Activated T-cell treated with anti-CD3 and anti-CD28 coated beads, Interleukin-2, amount 50 U/mL, for 4 hours (primary cell): ENCODE data around the gene PPP6R1. TPM values are rescaled to one million over a fixed set of nuclear protein-coding genes. Genes with fewer than 3 reads are reported as not detected.

Experiments
- ATAC-seq, 2 donors: fragments of 200-7000 bp; cut with Tn5 transposase; one replicate each; pipeline ENCODE4 v1.10.0; 2021
- DNase-seq: peaks from one replicate; pipeline ENCODE4 v3.0.0-alpha.2; 2020
- H3K27me3 Mint-ChIP-seq: one replicate; pipeline ENCODE4 v1.8.0; 2021; ENCODE audit warnings: low read depth, mixed read lengths
- H3K36me3 Mint-ChIP-seq: one replicate; pipeline ENCODE4 v1.8.0; 2022; ENCODE audit warnings: mixed read lengths; ENCODE audit not compliant: insufficient read depth
- H3K4me1 Mint-ChIP-seq: one replicate; pipeline ENCODE4 v1.8.0; 2021; ENCODE audit warnings: low read depth, mixed read lengths
- H3K4me3 Mint-ChIP-seq: one replicate; pipeline ENCODE4 v1.8.0; 2021; ENCODE audit warnings: mild to moderate bottlenecking, moderate library complexity, mixed read lengths
- H3K9me3 Mint-ChIP-seq: one replicate; pipeline ENCODE4 v1.8.0; 2021; ENCODE audit warnings: mixed read lengths
- total RNA-seq, 3 donors: library from RNA; stranded (reverse); gene quantifications; one replicate each; pipeline ENCODE4 v1.2.1, GENCODE V29; 2021

Gene PPP6R1
- total RNA-seq, 3 donors from 2014 or later: 256 to 326 (median 285) TPM

DNA sequence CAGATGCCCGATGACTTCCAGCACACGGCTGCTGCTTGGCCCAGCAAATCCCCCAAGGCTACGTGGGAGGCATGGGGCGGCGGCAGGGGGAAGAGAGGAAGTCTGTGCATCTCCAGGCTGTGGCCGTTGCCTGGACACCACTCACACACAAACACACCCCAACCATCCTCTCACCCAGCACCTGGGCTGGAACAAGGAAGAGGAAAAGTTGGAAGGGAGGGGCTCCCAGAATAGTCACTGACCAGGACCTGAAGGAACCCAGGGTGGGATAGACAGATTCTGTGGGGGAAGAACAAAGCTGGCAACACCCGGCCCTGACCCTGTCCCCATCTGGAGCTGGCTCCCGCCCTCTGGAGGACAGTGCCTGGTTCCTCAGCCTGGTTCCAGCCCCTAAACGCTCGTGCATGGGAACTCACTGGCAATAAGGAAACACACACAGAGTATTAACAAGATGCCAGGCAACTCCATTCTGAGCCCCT, 11.2 kb downstream of the PPP6R1 start:
- no peak overlapping the region for H3K4me3 Mint-ChIP-seq
- DNase-seq (no peak), ATAC-seq (no peak)
- no peaks in the 10 kb centered on the region for H3K27me3 Mint-ChIP-seq
- H3K4me1 Mint-ChIP-seq: peaks cover 42% of the 10 kb centered on the region
- H3K36me3 Mint-ChIP-seq: peaks cover 9% of the 10 kb centered on the region
- no peaks in the 10 kb centered on the region for H3K9me3 Mint-ChIP-seq

DNA sequence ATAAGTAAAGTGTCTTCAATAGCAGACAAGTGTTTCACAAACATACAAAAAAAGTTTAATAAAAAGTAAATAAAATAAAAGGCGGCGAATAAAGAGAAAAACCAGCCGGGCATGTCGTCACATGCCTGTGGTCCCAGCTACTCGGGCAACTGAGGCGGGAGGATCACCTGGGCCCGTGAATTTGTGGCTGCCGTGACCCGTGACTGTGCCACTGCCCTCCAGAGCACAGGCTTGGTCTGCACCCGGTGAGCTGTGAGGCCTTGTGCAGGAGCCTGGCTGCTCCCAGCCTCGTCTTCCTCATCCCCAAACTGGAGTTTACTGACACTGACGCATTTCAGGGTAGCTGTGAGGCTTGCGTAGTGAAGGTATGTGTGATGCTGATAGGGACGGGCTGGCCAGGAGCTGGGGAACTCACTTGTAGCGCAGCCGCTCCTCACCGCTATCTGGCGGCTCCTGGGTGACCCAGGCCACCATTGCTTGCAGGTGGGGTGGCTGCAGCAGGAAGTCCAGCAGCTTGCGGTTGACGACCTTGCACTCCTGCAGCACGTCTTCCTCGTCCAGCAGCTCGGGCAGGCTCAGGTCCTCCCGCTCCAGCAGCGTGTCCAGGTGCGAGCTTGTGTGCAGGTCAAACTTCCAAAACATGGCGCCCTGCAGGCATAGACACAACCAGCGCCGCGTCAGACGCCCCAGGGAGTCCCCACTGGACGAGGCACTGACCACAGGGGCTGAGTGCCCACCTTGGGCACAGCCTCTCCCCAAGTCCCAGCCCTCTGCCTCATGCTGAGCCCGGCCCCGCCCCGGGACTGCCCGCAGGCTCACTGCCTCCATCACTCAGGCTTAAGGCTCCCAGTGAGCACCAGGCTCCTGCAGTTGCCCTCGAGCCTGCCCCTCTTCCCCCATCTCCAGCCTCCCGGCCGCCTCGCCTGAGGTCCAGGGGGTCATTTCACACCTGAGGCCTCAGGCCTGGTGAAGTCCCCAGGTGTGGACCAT, 12.1 kb downstream of the PPP6R1 start:
- Mint-ChIP-seq H3K27me3 (no peaks in the 10 kb centered on the region), H3K4me3 (no peak overlapping the region), H3K36me3 (peaks cover 9% of the 10 kb centered on the region), H3K9me3 (no peaks in the 10 kb centered on the region), H3K4me1 (peaks cover 34% of the 10 kb centered on the region)
- DNase-seq (no peak), ATAC-seq (no peak)

DNA sequence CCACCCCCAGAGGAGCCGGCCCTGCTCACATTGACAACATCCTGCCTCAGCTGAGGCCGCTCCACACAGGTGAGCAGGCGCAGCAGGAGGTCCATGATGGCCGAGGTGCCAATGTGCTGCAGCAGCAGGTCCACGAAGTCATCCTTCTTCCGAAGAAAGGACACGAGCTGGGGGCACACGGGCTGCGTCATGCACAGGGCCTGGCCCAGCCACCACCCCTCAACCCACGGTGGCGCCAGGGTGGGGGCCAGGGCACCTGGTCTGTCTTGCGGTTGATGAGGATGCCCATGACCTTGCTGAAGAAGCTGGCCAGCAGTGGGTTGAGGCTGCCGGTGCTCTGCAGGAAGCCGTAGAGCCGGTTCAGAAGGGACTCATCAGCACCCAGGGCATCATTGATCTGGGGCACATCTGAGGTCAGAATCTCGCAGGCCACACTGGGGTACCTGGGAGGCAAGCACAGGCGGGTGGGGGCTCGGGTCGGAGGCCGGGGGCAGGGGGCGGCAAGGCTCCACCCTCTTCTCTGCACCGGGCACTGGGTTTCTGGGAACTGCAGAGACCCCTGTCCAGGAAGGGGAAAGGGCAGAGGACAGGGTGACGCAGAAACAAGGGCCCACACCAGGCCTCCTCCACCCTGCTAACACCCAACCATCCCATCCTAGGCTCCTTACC, 13.4 kb downstream of the PPP6R1 start:
- peaks cover 20% of the 10 kb centered on the region for H3K4me1 Mint-ChIP-seq
- ATAC-seq (no peak), DNase-seq (no peak)
- H3K9me3 Mint-ChIP-seq: no peaks in the 10 kb centered on the region
- H3K36me3 Mint-ChIP-seq: peaks cover 8% of the 10 kb centered on the region
- H3K27me3 Mint-ChIP-seq: no peaks in the 10 kb centered on the region
- H3K4me3 Mint-ChIP-seq: no peak overlapping the region

DNA sequence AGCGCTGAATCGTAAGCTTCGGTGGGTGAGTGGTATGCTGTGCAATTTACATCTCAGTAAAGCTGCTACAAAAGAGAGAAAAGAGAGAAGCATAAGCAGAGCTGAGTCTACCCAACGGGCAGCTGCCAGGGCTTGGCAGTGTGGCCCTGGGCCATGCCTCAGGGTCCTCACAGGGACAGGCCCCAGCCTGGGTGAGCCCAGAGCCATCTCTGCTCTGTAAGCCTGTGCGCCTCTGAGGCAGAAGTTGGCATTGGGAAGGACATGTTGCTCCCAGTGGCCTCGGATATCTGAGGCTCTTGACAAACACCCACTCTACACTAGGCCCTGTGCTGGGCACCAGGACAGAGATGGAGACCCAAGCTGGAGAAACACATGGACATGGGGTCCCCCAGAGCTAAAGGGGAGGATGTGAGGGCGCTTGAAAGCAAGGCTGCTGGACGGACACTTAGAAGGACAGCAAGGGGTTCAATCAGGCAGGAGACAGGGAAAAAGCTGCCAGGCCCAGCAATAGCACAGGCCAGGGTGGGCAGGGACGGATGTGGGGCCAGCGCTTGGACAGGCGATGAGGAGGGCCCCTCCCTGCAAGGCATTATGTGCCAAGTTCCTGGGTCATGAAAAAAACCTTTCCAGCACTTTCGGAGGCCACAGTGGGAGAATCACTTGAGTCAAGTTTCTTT, 14.7 kb downstream of the PPP6R1 start:
- Mint-ChIP-seq H3K4me1 (peaks cover 19% of the 10 kb centered on the region), H3K36me3 (peaks cover 9% of the 10 kb centered on the region), H3K27me3 (no peaks in the 10 kb centered on the region), H3K4me3 (no peak overlapping the region), H3K9me3 (no peaks in the 10 kb centered on the region)
- no peak for ATAC-seq
- no peak for DNase-seq

DNA sequence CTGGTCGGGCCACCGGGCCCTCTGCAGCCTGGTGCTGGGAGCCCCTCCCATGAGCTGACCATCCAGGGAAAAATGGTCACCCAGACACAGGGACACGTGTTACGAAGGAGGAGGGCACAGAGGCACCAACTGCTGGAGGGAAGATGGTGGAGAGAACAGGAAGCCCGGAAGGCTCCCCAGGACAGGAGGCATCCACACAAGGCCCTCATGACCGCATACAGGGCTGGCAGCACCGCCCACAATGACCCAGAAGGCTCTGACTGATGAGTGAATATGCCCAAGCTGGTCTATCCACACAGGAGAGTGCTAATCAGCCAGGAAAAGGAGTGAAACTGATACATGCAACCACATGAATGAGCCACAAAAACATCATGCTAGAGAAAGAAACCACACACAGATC, 16.3 kb downstream of the PPP6R1 start:
- Mint-ChIP-seq H3K36me3 (peaks cover 16% of the 10 kb centered on the region), H3K4me3 (no peak overlapping the region), H3K27me3 (no peaks in the 10 kb centered on the region), H3K9me3 (no peaks in the 10 kb centered on the region), H3K4me1 (peaks cover 4% of the 10 kb centered on the region)
- ATAC-seq: no peak
- no peak for DNase-seq

DNA sequence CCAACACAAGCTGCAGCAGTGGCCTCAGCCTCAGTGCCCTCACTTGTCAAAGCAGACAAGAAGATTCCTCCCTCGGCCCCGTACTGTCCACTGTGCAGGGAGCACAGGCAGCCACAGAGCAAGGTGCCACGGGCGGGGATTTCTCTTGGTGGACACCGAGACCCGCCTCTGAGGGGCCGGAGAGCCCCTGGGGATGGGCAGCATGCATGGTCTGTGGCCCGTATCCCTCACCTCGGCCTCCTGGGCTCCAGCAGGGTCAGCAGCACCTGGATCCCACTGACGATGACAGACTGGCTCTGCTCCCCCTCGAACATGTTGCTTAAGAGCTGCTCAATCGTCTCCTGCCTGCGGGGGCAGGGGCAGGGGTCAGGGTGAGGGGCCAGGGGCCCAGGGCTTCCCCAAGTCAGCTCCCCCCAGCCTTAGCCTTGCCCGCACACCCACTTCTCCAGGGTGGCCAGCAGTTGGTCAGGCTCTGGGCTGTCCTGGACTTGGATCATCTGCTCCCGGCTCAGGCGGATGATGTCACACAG, 16.8 kb downstream of the PPP6R1 start:
- no peak overlapping the region for H3K4me3 Mint-ChIP-seq
- peaks cover 2% of the 10 kb centered on the region for H3K4me1 Mint-ChIP-seq
- H3K27me3 Mint-ChIP-seq: no peaks in the 10 kb centered on the region
- DNase-seq: no peak
- peaks cover 21% of the 10 kb centered on the region for H3K36me3 Mint-ChIP-seq
- no peaks in the 10 kb centered on the region for H3K9me3 Mint-ChIP-seq
- no peak for ATAC-seq

DNA sequence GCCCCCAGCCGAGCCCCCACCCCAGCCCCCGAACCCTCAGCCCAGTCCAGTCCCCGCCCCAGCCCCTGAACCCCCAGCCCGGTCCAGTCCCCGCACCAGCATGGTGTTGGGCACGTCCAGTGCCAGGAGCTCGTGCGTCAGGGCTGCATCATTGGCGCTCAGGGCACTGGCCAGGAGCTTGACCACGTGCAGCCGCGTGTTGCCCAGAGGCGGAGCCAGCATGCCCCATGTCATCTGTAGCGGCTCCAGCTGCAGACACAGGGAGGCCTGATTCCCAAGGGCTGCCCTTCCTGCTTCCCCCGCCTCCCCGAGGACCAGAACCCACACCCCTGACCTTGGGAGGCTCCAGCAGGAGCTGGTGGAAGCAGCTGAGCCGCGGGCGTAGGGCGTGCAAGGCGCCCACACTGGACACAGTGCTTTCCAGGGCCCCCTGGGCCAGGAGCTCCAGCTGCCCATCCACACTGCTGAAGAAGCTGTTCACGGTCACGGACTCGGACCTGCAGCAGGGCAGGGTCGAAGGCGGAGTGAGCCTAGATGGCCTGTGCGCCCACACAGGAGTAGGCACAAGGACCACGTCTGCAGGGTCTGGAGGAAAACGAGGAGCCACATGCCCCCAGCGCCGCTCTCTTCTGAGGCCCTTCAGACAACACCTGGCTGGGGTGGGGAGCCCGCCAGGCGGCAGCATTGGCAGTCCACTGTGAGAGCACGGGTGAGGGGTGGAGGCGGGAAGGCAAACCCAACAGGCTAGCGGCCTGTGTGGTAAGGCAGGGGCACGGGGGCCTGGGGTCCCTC, 17.5 kb downstream of the PPP6R1 start:
- Mint-ChIP-seq H3K4me3 (no peak overlapping the region), H3K9me3 (no peaks in the 10 kb centered on the region), H3K4me1 (peaks cover 2% of the 10 kb centered on the region), H3K36me3 (peaks cover 28% of the 10 kb centered on the region), H3K27me3 (no peaks in the 10 kb centered on the region)
- no peak for DNase-seq
- ATAC-seq: no peak

DNA sequence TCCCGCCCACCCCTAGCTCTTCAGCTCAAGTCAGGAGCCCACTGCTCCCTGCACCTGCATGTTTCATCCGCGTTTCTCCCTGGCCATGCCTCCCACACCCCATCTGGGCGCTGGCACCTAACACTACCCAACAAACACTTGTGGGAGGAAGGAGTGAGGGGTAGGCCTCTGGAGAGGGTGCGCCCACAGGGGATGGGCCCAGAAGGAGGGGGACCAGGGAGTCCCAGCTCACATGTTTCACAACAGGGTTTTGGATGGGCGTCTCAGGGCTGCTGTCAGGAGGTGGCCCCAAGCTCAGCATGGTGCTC, 18.1 kb downstream of the PPP6R1 start:
- Mint-ChIP-seq H3K36me3 (peaks cover 31% of the 10 kb centered on the region), H3K4me1 (peaks cover 2% of the 10 kb centered on the region), H3K27me3 (no peaks in the 10 kb centered on the region), H3K4me3 (no peak overlapping the region), H3K9me3 (no peaks in the 10 kb centered on the region)
- DNase-seq (no peak), ATAC-seq (no peak)

DNA sequence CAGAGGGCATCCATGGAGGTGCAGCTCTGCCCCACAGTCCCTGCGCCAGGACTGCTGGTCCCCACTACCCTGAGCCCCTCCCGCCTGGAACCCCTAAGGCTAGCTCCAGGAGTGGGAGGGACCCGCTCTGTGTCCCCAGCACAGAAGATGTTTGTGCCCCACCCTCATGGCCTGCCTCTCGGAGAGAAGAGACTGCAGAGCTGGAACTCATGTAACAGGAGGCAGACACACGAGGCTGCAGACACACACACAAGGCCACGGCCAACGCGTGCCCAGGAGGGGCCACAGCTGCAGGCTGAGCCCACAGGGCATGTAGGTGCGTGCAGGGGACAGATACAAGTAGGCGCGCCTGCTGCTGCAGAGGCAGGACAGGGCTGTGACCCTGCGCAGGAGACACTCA, 19.8 kb downstream of the PPP6R1 start:
- Mint-ChIP-seq H3K4me1 (peaks cover 2% of the 10 kb centered on the region), H3K27me3 (no peaks in the 10 kb centered on the region), H3K4me3 (no peak overlapping the region), H3K36me3 (peaks cover 44% of the 10 kb centered on the region), H3K9me3 (no peaks in the 10 kb centered on the region)
- ATAC-seq: no peak
- DNase-seq: no peak

DNA sequence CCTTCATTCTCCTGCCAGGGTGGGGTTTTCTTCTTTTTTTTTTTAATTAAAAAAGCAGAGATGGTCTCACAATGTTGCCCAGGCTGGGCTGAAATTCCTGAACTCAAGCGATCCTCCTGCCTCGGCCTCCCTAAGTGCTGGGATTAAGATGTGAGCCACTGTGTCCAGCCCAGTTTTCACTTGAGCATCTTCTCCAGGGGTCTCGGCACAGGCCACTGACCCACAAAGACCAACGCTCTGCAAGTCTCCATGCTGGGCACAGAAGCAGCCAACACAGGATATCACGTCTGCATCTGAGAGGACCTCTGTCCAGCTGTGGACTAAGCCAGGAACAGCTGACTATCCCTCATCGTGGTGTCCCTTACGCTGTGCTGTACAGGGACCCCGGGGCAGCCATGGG, 20.8 kb downstream of the PPP6R1 start:
- DNase-seq (no peak), ATAC-seq (no peak)
- peaks cover 2% of the 10 kb centered on the region for H3K4me1 Mint-ChIP-seq
- no peak overlapping the region for H3K4me3 Mint-ChIP-seq
- H3K27me3 Mint-ChIP-seq: no peaks in the 10 kb centered on the region
- peaks cover 49% of the 10 kb centered on the region for H3K36me3 Mint-ChIP-seq
- H3K9me3 Mint-ChIP-seq: no peaks in the 10 kb centered on the region

DNA sequence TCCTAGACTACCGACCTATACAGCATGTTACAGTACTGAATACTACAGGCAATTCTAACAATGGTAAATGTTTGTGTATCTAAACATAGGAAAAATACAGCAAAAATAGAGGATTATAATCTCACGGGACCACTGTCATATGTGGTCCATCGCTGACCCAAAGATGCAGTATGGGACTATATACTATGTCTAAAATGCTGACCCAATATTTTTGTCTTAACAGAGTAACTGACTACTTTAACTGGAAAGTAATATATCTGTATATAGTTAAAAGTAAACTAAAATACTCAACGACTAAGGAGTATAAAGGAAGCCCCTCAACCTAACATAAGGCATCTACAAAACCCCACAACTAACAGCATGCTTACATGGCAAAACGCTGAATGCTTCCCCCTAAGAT, 25.8 kb downstream of the PPP6R1 start:
- Mint-ChIP-seq H3K27me3 (no peaks in the 10 kb centered on the region), H3K4me3 (no peak overlapping the region), H3K9me3 (no peaks in the 10 kb centered on the region), H3K36me3 (peaks cover 46% of the 10 kb centered on the region), H3K4me1 (no peaks in the 10 kb centered on the region)
- ATAC-seq (no peak), DNase-seq (no peak)

DNA sequence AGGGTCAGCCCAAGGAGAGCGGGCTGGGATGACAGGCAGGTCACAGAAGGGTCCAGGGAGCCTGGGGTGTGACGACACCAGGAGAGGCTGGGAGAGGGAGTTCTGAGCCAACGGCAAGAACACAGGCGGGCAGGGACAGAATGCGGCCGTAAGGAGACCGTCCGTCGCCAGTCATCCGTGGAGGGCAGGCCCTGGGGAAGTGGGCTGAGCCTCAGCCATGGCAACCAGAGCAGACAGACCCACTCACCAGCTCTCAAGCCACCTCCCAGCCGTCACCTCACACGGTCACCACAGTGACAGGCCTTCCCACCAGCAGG, 26.6 kb downstream of the PPP6R1 start:
- ATAC-seq (no peak), DNase-seq (no peak)
- peaks cover 46% of the 10 kb centered on the region for H3K36me3 Mint-ChIP-seq
- no peaks in the 10 kb centered on the region for H3K4me1 Mint-ChIP-seq
- H3K27me3 Mint-ChIP-seq: no peaks in the 10 kb centered on the region
- no peak overlapping the region for H3K4me3 Mint-ChIP-seq
- H3K9me3 Mint-ChIP-seq: no peaks in the 10 kb centered on the region

DNA sequence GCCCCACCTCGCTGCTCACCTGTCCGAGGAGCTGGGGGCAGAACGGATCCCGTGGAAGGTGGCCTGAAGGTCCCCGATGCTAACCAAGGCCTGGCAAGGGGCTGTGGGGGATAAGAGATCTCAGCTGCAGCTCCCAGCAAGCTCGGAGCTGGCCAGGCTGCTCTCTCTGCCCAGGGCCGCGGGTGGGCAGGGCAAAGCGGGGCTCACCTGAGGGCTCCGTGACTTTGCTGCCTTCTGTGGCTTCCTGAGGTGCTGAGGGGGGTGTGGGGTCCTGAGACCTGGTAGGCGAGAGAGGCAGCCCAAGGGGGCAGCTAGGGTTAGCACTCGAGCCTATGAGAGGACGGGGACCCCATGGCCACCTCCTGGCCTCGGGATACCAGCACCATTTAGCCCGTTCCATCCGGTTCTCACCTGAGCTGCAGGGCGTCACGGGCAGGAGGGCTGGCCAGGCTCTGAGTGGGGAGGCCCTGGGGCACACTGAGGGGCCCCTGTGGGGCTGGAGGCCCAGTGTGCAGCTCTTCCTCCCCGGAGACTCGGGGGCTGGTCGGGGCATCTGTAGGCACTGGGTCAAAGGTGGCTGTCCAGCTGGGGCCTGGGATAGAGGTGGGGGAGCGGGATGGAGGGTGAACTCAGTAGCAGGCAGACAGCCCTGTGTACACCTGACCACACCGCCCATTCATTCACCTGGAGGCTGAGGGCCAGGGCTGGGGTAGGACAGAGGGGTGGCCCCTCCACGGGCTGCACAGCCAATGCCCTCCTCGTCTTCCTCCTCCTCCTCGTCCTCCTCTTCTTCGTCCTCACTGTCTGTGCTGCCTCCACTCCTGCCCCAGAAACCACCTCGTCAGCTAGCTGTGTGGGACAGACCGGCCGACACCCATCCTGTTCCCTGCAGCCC, 27.2 kb downstream of the PPP6R1 start:
- Mint-ChIP-seq H3K36me3 (peaks cover 40% of the 10 kb centered on the region), H3K27me3 (no peaks in the 10 kb centered on the region), H3K9me3 (no peaks in the 10 kb centered on the region), H3K4me1 (no peaks in the 10 kb centered on the region), H3K4me3 (no peak overlapping the region)
- ATAC-seq: no peak
- no peak for DNase-seq
